AG08396 (cell line): ENCODE results near the gene MIER3.
A peak's percentile ranks its signal among the peaks of the same experiment; 100 is the strongest.
"Not testable (repeated sequence)": the region's sequence is repeated elsewhere in the genome, so short reads cannot be mapped to it uniquely, and the experiment has no call there.

Experiments used
- DNase-seq: peaks from one replicate; pipeline ENCODE4 v3.0.0; 2012; ENCODE audit warnings: low spot score, mixed read lengths

MIER3 gene, protein sequence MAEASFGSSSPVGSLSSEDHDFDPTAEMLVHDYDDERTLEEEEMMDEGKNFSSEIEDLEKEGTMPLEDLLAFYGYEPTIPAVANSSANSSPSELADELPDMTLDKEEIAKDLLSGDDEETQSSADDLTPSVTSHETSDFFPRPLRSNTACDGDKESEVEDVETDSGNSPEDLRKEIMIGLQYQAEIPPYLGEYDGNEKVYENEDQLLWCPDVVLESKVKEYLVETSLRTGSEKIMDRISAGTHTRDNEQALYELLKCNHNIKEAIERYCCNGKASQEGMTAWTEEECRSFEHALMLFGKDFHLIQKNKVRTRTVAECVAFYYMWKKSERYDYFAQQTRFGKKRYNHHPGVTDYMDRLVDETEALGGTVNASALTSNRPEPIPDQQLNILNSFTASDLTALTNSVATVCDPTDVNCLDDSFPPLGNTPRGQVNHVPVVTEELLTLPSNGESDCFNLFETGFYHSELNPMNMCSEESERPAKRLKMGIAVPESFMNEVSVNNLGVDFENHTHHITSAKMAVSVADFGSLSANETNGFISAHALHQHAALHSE

DNA sequence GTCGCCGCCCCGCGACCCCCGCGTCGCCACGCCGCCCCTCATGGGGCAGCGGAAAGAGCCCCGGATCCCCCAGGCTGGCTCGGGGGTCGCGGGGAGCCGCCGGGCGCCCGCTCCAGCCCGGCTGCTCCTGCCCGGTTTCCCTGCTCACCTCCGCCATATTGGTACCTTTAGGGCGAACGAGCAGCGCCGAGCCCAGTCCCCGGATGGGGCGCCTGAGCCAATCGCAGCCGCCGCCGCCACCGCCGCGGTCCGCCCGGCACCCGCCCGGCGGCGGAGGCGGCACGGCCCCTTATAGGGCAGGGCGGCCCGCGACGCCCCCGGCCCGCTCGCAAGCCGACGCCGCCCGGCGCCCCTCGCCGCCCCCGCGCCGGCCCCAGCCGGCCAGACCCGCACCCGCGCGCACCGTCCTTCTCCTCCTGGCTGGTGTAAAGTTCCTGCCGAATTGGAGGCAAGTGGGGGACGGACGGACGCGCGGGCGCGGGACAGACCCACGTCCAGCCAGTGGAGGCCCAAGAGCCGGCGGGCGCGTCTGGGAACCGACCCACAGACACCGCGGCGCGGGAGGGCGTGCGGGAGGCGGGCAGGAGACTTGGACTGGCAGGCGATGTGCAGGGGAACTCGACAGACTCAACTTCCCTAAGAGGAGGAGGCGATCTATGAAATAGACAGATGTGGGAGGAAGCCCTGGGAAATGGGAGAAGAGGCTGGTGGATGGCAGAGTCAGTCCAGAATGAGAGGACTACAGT, at the start of gene MIER3:
Gene MIER3, minus strand, starts transcription at position 178 of the 746 bp plus-strand sequence. Its CDS starts 21 bp downstream, at position 157.
- peak; percentile 96 for DNase-seq

DNA sequence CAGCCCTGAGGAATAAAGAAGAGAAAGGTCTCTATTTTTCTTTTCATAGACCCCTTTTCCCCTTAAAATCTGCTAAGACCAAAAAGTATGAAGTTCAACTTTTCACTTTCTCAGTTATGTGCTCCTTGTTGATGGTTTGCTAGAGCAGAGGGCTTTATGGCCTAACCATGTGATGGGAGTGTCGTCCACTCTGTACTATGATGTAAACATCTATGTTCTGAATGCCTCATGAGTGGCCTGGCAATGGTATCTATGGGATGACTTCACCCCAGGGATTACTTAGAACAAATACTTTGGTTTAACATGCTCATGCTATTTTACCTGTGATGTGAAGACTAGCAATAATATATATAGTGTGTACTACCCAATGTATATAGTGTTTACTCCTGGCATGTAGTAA, 43.7 kb upstream of the MIER3 start:
- DNase-seq: no peak

DNA sequence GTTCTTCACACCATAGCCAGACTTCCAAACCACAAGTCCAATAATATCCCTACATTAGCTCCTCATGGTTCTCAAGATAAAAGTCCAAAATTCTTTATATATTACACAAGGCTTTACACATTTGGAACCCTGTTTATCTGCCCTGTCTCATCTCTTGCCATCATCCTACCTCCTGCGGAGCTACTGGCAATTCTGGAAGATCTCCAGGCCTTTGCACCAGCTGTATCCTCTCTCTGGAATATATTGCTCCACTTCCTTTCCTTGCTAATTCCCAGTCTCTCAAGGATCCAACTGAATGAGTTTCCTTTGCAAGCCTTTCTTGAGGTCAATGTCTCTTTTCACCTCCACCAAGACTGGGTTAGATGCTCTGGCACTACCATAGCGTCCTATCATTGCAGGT, 41.3 kb upstream of the MIER3 start:
- DNase-seq: no peak

DNA sequence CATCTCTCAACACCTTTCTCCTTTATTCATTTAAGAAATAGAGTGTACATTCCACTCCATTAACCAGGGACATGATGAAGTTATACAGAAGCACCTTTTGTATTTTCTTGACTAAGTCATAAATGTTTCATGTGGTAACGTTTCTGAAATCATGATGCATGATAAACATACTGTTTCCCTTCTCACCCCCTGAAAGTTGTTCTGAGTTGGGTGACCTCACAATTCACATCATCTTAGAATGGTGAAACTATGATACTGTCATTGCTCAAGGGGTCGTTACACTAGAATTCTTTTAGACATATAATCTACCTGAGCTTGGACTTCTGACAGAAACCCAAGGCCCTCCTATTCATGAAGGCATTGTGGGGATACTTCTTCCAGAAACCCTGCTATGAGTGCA, 37.8 kb upstream of the MIER3 start:
- DNase-seq: no peak

DNA sequence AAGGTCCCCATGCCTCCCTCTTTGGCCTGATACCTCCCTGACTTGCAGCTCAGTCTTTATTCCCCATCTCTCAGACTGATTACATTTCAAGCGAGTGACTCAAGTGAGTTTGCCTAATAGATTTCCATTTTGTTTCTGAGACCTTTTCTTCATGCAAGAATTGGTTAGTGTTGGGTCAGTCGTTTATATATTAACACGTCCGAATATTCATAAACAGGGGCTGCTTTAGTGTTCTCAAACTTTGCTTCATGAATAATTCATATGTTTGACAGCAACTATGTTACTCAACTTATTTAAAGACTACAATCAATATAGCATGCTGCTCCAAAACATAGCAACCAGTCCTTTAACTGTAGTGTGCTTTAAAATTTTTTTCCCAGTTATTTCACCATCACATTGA, 36.6 kb upstream of the MIER3 start:
- DNase-seq: no peak

DNA sequence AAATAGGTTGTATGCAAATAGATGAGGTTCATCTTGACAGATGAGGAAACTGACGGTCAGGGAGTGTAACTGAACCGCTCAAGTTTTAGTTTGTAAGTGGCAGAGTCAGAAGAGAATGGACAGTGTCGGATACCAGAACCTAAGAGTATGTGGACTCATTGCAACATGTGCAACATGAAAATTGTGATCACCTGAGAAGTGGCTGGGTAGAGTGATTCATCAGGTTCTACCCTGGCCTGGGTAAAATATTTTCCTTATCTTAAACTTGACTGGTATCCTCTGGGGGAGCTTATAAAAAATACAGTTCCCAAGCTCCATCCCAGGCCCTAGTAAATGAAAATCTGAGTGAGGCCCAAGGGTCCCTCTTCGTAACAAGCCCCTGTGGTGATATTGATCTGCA, 35.2 kb upstream of the MIER3 start:
- DNase-seq: no peak

DNA sequence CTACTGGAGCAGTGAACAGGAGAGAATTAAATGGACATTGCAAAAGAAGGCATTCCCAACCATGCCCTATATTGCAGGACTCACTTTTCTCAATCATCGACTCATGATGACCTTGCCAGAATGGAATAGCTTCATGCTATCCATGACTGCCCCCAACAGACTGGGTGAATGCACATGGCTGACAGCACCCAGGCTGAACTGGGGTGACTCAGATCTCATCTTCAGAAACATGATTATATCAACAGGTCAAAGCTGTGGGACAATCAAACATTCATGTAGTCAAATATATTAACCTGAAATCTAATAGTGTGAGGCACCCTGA, 34.7 kb upstream of the MIER3 start:
- no peak for DNase-seq

DNA sequence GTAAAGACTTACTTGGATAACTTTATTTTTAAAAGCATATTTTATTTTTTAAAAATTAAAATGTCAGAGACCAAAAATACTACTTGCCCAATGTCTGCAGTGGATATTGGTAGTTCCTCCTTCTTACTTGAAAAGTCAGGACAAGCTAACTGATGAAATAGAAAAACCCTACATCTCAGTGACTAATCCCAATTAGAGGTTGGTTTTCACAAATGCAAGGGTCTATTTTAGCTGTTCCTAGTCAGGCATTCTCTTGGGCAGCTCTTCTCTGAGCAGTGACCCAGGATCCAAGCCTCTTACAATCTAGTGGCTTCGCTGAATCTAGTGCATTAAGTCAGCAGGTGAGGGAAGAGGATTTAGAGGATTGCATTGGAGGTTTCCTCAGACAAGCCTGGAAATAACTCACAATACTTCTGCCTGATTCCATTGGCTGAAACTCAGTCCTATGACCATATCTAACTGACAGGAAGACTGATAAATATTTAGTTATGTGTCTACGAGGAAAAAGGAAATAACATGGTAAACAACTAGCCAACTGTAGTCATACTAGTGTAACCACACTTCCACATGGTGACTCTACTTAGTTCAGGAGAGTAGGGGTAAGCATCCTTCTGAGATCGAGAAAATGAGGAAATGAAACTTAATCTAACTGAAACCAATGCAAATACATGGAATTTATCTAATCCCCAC, 34.2 kb upstream of the MIER3 start:
- no peak for DNase-seq

DNA sequence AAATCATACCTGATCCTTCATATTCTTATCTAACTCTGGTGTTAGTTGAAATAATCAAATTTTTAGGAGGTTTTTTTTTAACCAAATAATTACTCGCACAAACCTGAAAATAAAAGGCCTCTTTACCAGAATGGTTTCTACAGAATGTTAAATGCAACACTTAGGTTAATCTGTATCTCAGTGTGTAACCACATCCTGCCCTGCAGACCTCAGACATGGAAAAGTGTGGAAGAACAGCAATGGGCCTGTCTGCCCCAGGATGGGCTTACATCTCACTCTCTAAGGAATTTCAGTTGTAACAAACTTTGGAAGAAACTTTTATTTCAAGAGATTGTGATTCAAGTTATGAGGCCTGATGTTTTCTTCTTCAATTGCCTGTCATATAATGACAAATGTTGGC, 32.5 kb upstream of the MIER3 start:
- no peak for DNase-seq

DNA sequence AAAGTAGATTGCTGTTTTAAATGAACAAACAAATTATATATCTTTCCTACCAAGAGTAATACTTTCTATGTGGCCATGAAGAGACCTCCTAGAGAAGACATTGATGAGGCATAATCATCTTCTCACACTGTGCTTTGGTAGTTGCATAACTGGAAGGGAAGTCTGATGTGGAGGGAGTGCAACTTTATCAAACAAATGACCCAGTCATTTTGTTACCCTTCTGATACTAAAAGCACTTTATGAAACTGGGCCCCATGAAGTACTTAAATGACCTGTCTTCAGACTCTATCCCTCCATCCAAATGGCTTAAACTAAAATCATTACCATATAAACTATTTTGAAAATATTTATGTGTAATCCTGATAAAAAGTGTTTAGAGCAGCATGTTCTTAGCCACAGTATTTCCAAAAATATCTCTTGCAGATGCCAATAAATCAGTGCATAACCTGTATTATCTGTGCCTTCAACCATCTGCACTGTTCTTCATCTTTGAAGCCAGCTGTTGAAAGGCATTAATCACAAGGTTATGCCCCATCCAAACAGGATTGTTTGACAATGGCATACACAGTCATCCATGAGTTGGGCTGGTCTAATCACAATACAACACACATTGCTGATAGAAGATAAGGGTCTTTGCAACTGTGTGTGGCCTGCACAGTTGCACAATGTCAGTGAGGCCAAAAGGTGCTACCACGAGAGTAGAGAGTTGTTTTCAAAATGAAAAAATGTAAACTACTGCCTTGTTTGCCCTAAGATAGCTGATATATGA, 31.9 kb upstream of the MIER3 start:
- no peak for DNase-seq

DNA sequence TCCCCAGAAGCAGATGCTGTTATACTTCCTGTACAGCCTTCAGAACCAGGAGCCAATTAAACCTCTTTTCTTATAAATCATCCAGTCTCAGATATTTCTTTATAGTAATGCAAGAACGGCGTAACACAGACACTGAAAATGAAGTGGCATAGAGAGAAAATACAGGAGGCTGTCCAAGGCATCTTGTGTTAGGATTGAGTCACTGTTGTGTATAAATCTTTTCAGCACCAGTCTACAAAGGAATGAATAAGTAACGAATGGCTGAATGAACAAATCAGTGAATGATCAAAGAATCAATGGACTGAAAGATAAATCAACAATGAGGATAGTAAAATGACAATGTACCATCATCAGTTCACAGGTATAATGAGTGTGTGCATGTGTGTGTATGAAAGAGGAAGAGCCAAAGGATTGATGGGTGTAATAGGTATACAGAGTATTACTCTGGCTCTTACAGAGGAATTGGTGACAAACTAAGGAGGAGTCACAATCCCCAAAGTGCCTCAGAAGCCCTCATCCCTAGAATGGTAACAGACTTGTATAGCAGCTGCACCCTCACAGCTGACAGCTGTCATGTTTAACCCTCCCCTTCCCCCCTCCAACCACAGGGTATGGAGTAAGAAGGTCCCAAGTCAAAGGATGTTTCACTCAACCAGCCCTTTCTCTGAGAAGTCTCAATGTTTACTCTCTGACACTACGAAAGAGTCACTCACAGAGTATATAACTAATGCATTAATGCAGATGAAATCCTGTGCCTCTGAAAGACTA, 29.8 kb upstream of the MIER3 start:
- no peak for DNase-seq

DNA sequence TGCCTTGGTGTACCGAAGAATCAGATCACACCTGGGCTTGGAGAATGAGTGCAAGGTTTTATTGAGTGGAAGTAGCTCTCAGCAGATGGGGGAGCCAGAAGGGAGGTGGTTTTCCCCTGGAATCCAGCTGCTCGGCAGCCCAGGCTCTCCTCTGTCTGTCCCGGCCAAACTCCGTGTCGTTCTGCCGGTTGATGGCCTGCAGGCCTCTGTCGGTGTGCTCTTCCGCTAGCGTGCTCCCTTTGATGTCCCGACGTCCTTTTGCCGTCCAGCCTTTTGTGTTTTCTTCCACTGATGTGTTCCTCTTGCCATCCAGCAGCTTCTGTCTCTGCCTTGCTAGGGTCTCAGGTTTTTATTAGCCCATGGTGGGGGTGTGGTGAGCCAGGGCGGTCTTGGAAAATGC, 28.0 kb upstream of the MIER3 start:
- DNase-seq: no peak

DNA sequence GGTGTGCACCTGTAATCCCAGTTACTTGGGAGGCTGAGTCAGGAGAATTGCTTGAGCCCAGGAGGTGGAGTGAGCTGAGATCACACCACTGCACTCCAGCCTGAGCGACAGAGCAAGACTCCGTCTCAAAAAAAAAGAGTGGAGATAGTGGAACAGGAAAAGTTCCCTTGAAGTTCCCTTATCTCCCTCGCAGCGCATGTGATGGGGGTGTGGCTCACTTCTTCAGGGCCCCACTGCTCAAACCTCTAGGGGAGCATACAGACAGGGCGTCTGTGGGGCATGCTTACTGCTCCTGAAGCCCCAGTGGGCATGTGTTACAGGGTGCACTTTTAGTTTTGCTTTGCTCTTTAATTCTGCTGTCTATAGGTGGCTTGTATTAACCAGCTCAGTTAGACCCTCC, 27.6 kb upstream of the MIER3 start:
- DNase-seq: not testable (repeated sequence)

DNA sequence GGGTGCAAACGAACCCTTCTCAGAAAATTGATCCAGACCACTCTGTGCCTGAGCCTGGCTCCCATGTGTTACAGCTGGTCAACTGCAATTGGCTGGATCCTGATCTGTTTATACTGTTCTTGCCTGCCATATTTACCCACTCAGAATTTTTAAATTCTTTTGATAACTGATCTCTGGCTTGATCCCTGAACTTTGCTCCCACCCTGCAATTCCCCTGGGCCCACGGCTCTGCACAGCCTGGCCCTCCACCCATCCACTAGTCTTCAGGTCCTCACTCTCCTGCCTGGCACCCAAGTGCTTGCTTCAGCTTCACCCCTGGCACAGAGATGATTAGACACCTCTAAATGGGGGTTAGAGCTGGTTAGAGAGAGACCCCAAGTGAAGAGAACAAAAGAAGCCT, 25.9 kb upstream of the MIER3 start:
- DNase-seq: no peak

DNA sequence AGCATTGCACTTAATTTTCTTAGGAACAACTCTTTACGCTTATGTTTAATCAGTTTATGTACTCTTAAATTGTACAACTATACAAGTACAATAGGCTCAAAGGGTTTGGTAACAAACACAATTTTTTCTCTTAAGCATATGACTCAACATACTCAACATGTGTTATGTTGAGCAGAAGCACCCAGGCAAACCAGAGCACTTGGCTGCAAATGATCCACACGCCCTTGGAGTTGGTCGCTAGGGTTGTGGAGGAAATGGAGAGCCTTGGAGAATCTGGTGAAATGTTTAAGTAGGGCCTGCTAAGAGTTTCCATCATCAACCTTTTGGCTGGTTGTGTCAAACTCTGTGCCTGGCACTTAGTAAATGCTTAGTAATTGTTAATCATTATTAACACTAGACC, 25.1 kb upstream of the MIER3 start:
- no peak for DNase-seq

DNA sequence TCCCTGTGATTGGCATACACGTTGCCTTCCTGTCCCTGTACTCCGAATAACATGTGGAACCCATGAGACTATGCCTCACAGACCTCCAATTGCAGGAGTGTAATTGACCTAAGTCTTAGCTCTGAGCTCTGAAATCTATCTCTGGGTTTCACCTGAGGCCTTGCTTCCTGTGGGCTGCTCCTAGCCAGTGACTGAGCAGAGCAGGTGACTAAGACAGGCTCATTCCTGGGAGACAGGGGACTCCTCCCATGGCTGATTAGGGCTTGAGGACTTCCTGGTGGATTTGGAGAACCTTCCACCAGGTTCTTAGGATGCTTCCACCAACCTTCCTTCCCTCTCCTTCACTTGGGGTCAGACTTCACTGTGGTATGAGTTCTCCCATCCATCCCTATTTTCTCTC, 22.3 kb upstream of the MIER3 start:
- no peak for DNase-seq

DNA sequence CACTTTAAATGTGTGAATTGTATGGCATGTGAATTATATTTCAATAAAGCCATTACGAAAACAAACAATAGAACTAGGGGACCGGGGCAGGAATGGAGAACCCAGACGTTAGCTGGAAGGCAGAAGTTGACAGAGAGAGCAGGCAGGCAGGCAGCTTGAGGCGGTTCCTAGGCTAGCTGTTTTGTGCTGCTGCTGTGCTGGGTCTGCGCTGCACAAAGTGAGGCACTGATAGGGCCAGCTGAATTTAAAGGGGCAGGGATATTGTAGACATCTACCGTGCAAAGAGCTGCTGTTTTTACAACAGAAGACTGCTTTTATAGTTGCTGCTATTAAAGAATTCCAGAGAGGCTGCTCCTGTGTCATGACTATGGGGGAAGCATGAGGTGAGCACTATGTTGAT, 21.6 kb upstream of the MIER3 start:
- DNase-seq: no peak

DNA sequence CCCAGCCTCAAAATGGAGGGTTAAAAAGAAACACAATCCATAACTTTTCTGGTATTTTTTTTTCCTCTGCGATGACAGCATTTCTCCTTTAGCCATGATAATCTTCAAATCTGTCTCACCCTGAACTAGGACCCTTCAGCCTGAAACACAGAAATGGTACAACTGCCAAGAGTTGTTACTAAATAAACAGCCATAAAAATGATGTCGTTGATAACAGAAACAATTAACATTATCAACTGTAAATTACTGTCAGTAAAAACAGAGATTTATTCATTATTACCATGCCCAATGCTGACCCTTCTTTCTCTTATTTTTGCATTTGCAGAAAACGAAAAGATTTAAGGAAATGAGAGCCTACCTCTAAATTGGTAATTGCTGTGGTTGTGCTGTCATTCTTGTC, 19.4 kb upstream of the MIER3 start:
- no peak for DNase-seq

DNA sequence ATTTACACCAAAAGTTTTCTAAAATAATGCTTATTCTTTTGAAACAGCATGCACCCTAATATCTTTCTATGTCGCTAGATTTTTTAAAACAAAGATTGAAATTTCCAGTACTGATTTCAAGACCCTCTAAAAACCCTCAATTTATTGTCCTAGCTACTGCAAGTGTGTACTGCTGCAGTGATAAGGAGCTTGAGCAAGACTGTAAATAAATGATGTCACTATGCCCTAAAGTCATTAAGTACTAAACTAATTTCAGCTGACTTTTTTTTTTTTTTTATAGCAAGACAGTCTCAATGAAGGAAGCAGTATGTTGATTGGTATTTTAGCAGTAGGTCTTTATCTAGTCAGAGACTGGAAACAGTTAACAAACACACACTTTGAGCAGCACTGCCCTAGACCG, 12.2 kb upstream of the MIER3 start:
- no peak for DNase-seq

DNA sequence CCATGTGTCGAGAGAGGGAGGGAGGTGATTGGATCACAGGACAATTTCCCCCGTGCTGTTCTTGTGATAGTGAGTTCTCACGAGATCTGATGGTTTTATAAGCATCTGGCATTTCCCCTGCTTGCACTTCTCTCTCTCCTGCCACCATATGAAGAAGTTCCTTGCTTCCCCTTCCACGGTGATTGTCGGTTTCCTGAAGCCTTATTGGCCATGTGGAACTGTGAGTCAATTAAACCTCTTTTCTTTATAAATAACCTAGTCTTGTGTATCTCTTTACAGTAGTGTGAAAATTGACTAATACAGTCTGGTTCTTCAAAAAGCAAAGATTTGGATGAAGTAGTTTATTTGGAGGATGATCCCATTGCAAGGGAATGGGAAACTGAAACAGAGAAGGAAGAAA, 11.3 kb upstream of the MIER3 start:
- no peak for DNase-seq

DNA sequence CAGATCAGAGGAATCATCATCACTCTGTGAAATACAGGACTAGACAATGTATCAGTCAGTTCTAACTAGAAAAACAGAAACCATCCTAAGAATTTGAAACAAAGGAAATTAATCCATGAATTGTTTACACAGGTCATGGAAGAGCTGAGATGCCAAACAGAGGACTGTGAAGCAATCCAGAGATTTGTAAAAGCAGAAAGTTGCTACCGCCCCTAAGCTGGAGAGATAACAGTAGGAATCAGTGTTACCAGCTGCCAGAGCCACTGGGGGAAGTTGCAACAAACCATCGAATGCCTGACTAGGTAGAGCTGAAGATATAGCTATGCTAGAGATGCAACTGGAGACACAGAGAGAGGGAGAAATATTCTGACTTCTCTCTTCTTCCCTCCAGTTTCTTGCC, 10.4 kb upstream of the MIER3 start:
- DNase-seq: no peak
